CD4-positive, alpha-beta T cell treated with Interleukin-12 subunit alpha and Interleukin-12 subunit beta, for 1 hour (primary cell): ENCODE data around the gene RBP5.
"Not testable (repeated sequence)": the region's sequence is repeated elsewhere in the genome, so short reads cannot be mapped to it uniquely, and the experiment has no call there.

Experiments used
- DNase-seq: peaks from one replicate; pipeline ENCODE4 v3.0.0-alpha.2; 2020

RBP5 gene

GRCh38 chr12:7121324-7121723 lies 7.4 kb downstream of the RBP5 start:
- DNase-seq = no peak

GRCh38 chr12:7120166-7120565 lies 8.5 kb downstream of the RBP5 start:
- no peak for DNase-seq

GRCh38 chr12:7118881-7119280 lies 9.8 kb downstream of the RBP5 start:
- DNase-seq = no peak

- DNase-seq = no peak
These were observed 11.0 kb downstream of the RBP5 start for GRCh38 chr12:7117670-7118069.

- DNase-seq = no peak
These were observed 11.8 kb downstream of the RBP5 start for GRCh38 chr12:7116916-7117315.

GRCh38 chr12:7116196-7116595 lies 12.5 kb downstream of the RBP5 start:
- no peak for DNase-seq

GRCh38 chr12:7114851-7115250 lies 13.8 kb downstream of the RBP5 start:
- no peak for DNase-seq

- no peak for DNase-seq
These were observed 14.7 kb downstream of the RBP5 start for GRCh38 chr12:7114008-7114407.

- DNase-seq = peak; percentile 71
These were observed 15.3 kb downstream of the RBP5 start for GRCh38 chr12:7113389-7113871.

GRCh38 chr12:7112041-7112440 lies 16.6 kb downstream of the RBP5 start:
- no peak for DNase-seq

GRCh38 chr12:7110661-7111060 lies 18.0 kb downstream of the RBP5 start:
- no peak for DNase-seq

- DNase-seq = no peak
These were observed 19.1 kb downstream of the RBP5 start for GRCh38 chr12:7109572-7109920.

- DNase-seq = peak; percentile 79
These were observed 19.7 kb downstream of the RBP5 start, which contains the start of gene C1RL for GRCh38 chr12:7108796-7109571. C1RL (minus strand) TSS chr12:7109214; CDS start chr12:7109180, 34 bp downstream.

GRCh38 chr12:7108003-7108795 lies 20.5 kb downstream of the RBP5 start:
- DNase-seq = peak; percentile 77

GRCh38 chr12:7107636-7108002 lies 21.1 kb downstream of the RBP5 start:
- no peak for DNase-seq

GRCh38 chr12:7107181-7107580 lies 21.5 kb downstream of the RBP5 start:
- DNase-seq = not testable (repeated sequence)

GRCh38 chr12:7106082-7106481 lies 22.6 kb downstream of the RBP5 start:
- DNase-seq = no peak

GRCh38 chr12:7103837-7104584 lies 24.7 kb downstream of the RBP5 start:
- DNase-seq = no peak

- no peak for DNase-seq
These were observed 26.1 kb downstream of the RBP5 start for GRCh38 chr12:7102582-7102981.

- DNase-seq = no peak
These were observed 27.0 kb downstream of the RBP5 start for GRCh38 chr12:7101694-7102131.

GRCh38 chr12:7101047-7101693 lies 27.5 kb downstream of the RBP5 start:
- DNase-seq = no peak

- DNase-seq = no peak
These were observed 28.4 kb downstream of the RBP5 start for GRCh38 chr12:7100239-7100638.
